Thyroid gland (tissue), 4 donors: ENCODE measurements around the gene PECR. TPM values are rescaled to one million over a fixed set of nuclear protein-coding genes. Genes with fewer than 3 reads are reported as not detected.

ENCODE experiments used
- DNase-seq, 2 donors: peaks; one replicate each; pipeline ENCODE4 v3.0.0-alpha.2; 2019
- H3K27ac ChIP-seq, 3 donors: fragments of 200-600 bp; sonication (generic); 1 replicate in 2 of 3; 2 replicates in 1 of 3; pipeline ENCODE4 v1.5.1; 2016 to 2019; ENCODE audit warnings: mild to moderate bottlenecking in 1 of 3, moderate library complexity in 1 of 3
- H3K27me3 ChIP-seq: fragments of 200-600 bp; sonication (generic); one replicate; pipeline ENCODE4 v1.5.1; 2019
- H3K36me3 ChIP-seq, 2 donors: fragments of 200-600 bp; sonication (generic); one replicate each; pipeline ENCODE4 v1.5.1; 2016 to 2019
- H3K4me1 ChIP-seq, 2 donors: fragments of 200-600 bp; sonication (generic); one replicate each; pipeline ENCODE4 v1.5.1; 2017 to 2019
- H3K4me3 ChIP-seq, 3 donors: fragments of 200-600 bp; sonication (generic); replicated peaks in 1 of 3; 1 replicate in 2 of 3; 2 replicates in 1 of 3; pipeline ENCODE4 v1.5.1; 2016; ENCODE audit warnings: mild to moderate bottlenecking in 1 of 3
- H3K9me3 ChIP-seq: fragments of 200-600 bp; sonication (generic); one replicate; pipeline ENCODE4 v1.5.1; 2017
- POLR2A ChIP-seq, 2 donors: fragments of 450-650 bp; IDR thresholded peaks; one replicate each; pipeline ENCODE4 v1.6.1; 2017; ENCODE audit warnings: antibody characterized with exemption in 2 of 2, mild to moderate bottlenecking in 2 of 2, moderate library complexity in 1 of 2
- WGBS, 2 donors: methylation state at CpG; one replicate each; pipeline ENCODE4 v1.1.5; 2017; 5-methylcytosine and 5-hydroxymethylcytosine counted together
- intact Hi-C: fragments of 100-400 bp; cut with DNase I; formaldehyde crosslinking; loops from one replicate; pipeline ENCODE4 v1.15.1; 2023
- total RNA-seq, 4 donors: library from RNA; depleted of rRNA; stranded (reverse); fragments of >200 nt; gene quantifications; one replicate each; pipeline ENCODE4 v1.2.3, GENCODE V29; 2016
- TF ChIP-seq, protein P1 (sequence below), 6 experiments: fragments of 200-600 bp in 3 of 6; fragments of 450-650 bp in 3 of 6; sonication (generic) in 3 of 6; IDR thresholded peaks; one replicate each; pipeline ENCODE4 v1.5.1; 2016 to 2019; ENCODE audit warnings: antibody characterized with exemption in 6 of 6, mild to moderate bottlenecking in 2 of 6, inconsistent platforms in 1 of 6, moderate library complexity in 1 of 6

Gene PECR
- total RNA-seq, 4 donors from 2014 or later: 14.6 to 25.6 (median 22.8) TPM

DNA sequence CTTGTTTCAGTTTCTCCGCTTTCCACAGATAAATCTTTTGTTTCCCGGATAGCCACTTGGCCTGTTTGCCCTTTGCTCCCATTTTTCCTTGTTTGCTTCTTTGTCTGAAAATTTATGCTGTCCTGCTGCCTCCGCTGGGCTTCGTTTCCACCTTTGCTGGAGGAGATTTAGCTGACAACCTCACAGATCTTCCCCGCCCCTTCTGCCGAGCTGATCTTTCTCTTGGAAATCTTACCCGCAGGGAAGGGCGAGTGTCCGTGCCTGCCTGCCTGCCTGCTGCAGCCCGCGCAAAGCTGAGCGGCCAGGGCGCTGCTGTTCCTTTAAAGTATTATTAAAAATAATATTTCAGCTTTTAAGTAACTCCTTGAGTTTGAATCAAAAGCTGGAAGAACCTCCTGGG lies 26.2 kb upstream of the PECR start:
- WGBS, 2 donors: 46 to 63% methylated on average over 13 of the region's 13 CpGs
- Histone ChIP-seq H3K36me3 (peaks cover 0 to under 1% of the 10 kb centered on the region in 2 donors), H3K4me1 (peaks cover 20 to 24% of the 10 kb centered on the region in 2 donors), H3K9me3 (no peaks in the 10 kb centered on the region), H3K27me3 (no peaks in the 10 kb centered on the region), H3K4me3 (no peak overlapping the region), H3K27ac (no peak overlapping the region)
- intact Hi-C loops: no loop called here
- TF ChIP-seq POLR2A (IDR thresholded peaks at IDR 0.05): no peak
- TF ChIP-seq, protein P1, sequence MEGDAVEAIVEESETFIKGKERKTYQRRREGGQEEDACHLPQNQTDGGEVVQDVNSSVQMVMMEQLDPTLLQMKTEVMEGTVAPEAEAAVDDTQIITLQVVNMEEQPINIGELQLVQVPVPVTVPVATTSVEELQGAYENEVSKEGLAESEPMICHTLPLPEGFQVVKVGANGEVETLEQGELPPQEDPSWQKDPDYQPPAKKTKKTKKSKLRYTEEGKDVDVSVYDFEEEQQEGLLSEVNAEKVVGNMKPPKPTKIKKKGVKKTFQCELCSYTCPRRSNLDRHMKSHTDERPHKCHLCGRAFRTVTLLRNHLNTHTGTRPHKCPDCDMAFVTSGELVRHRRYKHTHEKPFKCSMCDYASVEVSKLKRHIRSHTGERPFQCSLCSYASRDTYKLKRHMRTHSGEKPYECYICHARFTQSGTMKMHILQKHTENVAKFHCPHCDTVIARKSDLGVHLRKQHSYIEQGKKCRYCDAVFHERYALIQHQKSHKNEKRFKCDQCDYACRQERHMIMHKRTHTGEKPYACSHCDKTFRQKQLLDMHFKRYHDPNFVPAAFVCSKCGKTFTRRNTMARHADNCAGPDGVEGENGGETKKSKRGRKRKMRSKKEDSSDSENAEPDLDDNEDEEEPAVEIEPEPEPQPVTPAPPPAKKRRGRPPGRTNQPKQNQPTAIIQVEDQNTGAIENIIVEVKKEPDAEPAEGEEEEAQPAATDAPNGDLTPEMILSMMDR (IDR thresholded peaks at IDR 0.05): no peak
- no peak for DNase-seq

- no peaks in the 10 kb centered on the region for H3K36me3 ChIP-seq
- no peaks in the 10 kb centered on the region for H3K27me3 ChIP-seq
- no peak overlapping the region for H3K27ac ChIP-seq
- H3K4me1 ChIP-seq: peaks cover 21 to 26% of the 10 kb centered on the region in 2 donors
- TF ChIP-seq, protein P1 (IDR thresholded peaks at IDR 0.05): no peak
- intact Hi-C loops: no loop called here
- no peak for DNase-seq
- 89% methylated on average over 8 of the region's 8 CpGs for WGBS, 2 donors
- H3K4me3 ChIP-seq: no peak overlapping the region
- H3K9me3 ChIP-seq: no peaks in the 10 kb centered on the region
Observed at GRCh38 chr2:216107320-216107719, 25.7 kb upstream of the PECR start.

DNA sequence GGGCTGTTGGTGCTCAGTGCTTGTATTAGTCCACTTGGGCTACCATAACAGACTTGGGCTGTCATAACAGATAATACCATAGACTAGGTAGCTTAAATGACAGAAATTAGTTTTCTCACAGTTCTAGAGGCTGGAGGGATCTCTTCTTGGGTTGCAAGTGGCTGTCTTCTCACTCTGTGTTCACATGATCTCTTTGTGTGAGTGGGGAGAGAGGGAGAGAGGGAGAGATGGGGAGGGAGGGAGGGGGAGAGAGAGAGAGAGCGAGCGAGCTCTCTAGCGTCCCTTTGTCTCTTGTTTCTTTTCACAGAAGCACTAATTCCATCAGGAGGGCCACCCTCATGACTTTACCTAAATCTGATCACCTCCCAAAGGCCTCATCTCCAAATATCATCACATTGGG lies 23.1 kb upstream of the PECR start:
- no peaks in the 10 kb centered on the region for H3K9me3 ChIP-seq
- intact Hi-C loops: no loop called here
- no peak for DNase-seq
- H3K27ac ChIP-seq: no peak overlapping the region
- WGBS, 2 donors: 69 to 74% methylated on average over 3 of the region's 3 CpGs
- H3K4me1 ChIP-seq: peaks cover 8 to 10% of the 10 kb centered on the region in 2 donors
- no peaks in the 10 kb centered on the region for H3K36me3 ChIP-seq
- TF ChIP-seq POLR2A (IDR thresholded peaks at IDR 0.05): no peak
- TF ChIP-seq, protein P1 (IDR thresholded peaks at IDR 0.05): no peak
- no peaks in the 10 kb centered on the region for H3K27me3 ChIP-seq
- no peak overlapping the region for H3K4me3 ChIP-seq

- no peak overlapping the region for H3K4me3 ChIP-seq
- WGBS, 2 donors: 87 to 89% methylated on average over 1 of the region's 1 CpG
- no peak overlapping the region for H3K27ac ChIP-seq
- TF ChIP-seq, protein P1 (IDR thresholded peaks at IDR 0.05): no peak
- H3K36me3 ChIP-seq: no peaks in the 10 kb centered on the region
- DNase-seq: no peak
- no peaks in the 10 kb centered on the region for H3K9me3 ChIP-seq
- H3K4me1 ChIP-seq: peaks cover 4 to 10% of the 10 kb centered on the region in 2 donors
- intact Hi-C loops: no loop called here
- H3K27me3 ChIP-seq: no peaks in the 10 kb centered on the region
Observed at GRCh38 chr2:216103213-216103612, 21.6 kb upstream of the PECR start.

DNA sequence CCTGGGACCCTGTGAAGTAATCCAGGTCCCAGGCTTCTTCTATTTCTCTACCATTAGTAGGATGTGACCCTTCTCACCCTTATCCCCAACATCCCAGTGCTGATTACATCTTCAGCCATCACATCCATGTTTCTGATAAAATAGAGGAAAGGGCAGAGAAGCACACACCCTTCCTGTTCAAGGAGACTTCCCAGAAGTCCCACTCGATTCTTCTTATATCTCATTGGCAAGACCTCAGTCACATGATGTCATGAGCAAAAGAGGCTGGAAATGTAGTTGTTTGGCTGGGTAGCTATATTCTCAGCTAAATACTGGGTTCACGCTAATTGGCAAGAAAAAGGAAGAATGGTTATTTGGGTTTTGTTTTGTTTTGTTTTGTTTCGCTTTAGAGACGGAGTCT lies 19.5 kb upstream of the PECR start:
- TF ChIP-seq POLR2A (IDR thresholded peaks at IDR 0.05): no peak
- TF ChIP-seq, protein P1 (IDR thresholded peaks at IDR 0.05): no peak
- Histone ChIP-seq H3K36me3 (no peaks in the 10 kb centered on the region), H3K27ac (no peak overlapping the region), H3K27me3 (no peaks in the 10 kb centered on the region), H3K4me1 (peaks cover 4 to 10% of the 10 kb centered on the region in 2 donors), H3K9me3 (no peaks in the 10 kb centered on the region), H3K4me3 (no peak overlapping the region)
- intact Hi-C loops: no loop called here
- WGBS, 2 donors: 88 to 97% methylated on average over 4 of the region's 4 CpGs
- no peak for DNase-seq
